HG02623 (cell line): ENCODE data around the gene SCARB1.
"Not testable (repeated sequence)": the region's sequence is repeated elsewhere in the genome, so short reads cannot be mapped to it uniquely, and the experiment has no call there.

Source experiments
- ATAC-seq: cut with Tn5 transposase; IDR thresholded peaks from one replicate; pipeline ENCODE4 v1.9.1; 2021; ENCODE audit warnings: moderate library complexity; ENCODE audit not compliant: unreplicated experiment

Gene SCARB1

GRCh38 chr12:124884587-124885438, 21.1 kb upstream of the SCARB1 start:
- ATAC-seq: peak; percentile 86

- ATAC-seq: no peak
Measured at GRCh38 chr12:124883263-124884130, 19.8 kb upstream of the SCARB1 start.

- no peak for ATAC-seq
Measured at GRCh38 chr12:124881123-124881522, 17.5 kb upstream of the SCARB1 start.

GRCh38 chr12:124880335-124880734, 16.7 kb upstream of the SCARB1 start:
- ATAC-seq: not testable (repeated sequence)

GRCh38 chr12:124878795-124879516, 15.3 kb upstream of the SCARB1 start:
- ATAC-seq: no peak

- ATAC-seq: no peak
Measured at GRCh38 chr12:124877423-124877822, 13.8 kb upstream of the SCARB1 start.

- ATAC-seq: no peak
Measured at GRCh38 chr12:124876171-124876570, 12.5 kb upstream of the SCARB1 start.

- no peak for ATAC-seq
Measured at GRCh38 chr12:124875803-124876132, 12.1 kb upstream of the SCARB1 start.

GRCh38 chr12:124874988-124875802, 11.5 kb upstream of the SCARB1 start:
- ATAC-seq: no peak

- ATAC-seq: no peak
Measured at GRCh38 chr12:124874188-124874587, 10.5 kb upstream of the SCARB1 start.

- no peak for ATAC-seq
Measured at GRCh38 chr12:124872068-124872719, 8.5 kb upstream of the SCARB1 start.

GRCh38 chr12:124871297-124871696, 7.6 kb upstream of the SCARB1 start:
- no peak for ATAC-seq

- no peak for ATAC-seq
Measured at GRCh38 chr12:124870515-124870914, 6.9 kb upstream of the SCARB1 start.

- no peak for ATAC-seq
Measured at GRCh38 chr12:124869059-124869665, 5.5 kb upstream of the SCARB1 start.

GRCh38 chr12:124868252-124869058, 4.8 kb upstream of the SCARB1 start:
- no peak for ATAC-seq

GRCh38 chr12:124867401-124867930, 3.8 kb upstream of the SCARB1 start:
- no peak for ATAC-seq

GRCh38 chr12:124866883-124867400, 3.3 kb upstream of the SCARB1 start:
- ATAC-seq: no peak

GRCh38 chr12:124866195-124866882, 2.7 kb upstream of the SCARB1 start:
- ATAC-seq: no peak
